BLaER1 (cell line): ENCODE data around the gene RPGRIP1.
"Not testable (repeated sequence)": the region's sequence is repeated elsewhere in the genome, so short reads cannot be mapped to it uniquely, and the experiment has no call there.

Source experiments
- H3K27ac ChIP-seq: shearing (Covaris generic); formaldehyde crosslinking; 2 replicates; pipeline ENCODE4 v1.8.1; 2022
- H3K27me3 ChIP-seq: shearing (Covaris generic); formaldehyde crosslinking; 2 replicates; pipeline ENCODE4 v1.8.1; 2022
- H3K36me3 ChIP-seq: shearing (Covaris generic); formaldehyde crosslinking; 2 replicates; pipeline ENCODE4 v1.8.1; 2022
- H3K4me1 ChIP-seq: shearing (Covaris generic); formaldehyde crosslinking; 2 replicates; pipeline ENCODE4 v1.8.1; 2022
- H3K4me2 ChIP-seq: shearing (Covaris generic); formaldehyde crosslinking; 2 replicates; pipeline ENCODE4 v1.8.1; 2022
- H3K4me3 ChIP-seq: shearing (Covaris generic); formaldehyde crosslinking; 2 replicates; pipeline ENCODE4 v1.8.1; 2022
- H3K9ac ChIP-seq: shearing (Covaris generic); formaldehyde crosslinking; 2 replicates; pipeline ENCODE4 v1.8.1; 2022
- H3K9me3 ChIP-seq: shearing (Covaris generic); formaldehyde crosslinking; 2 replicates; pipeline ENCODE4 v1.8.1; 2022
- H4K20me1 ChIP-seq: shearing (Covaris generic); formaldehyde crosslinking; 2 replicates; pipeline ENCODE4 v1.8.1; 2022
- Cebpa-rat ChIP-seq: shearing (Covaris generic); IDR thresholded peaks from 2 replicates; pipeline ENCODE4 v1.8.1; 2022

The RPGRIP1 gene

GRCh38 chr14:21299562-21300130, 19.8 kb downstream of the RPGRIP1 start:
- Histone ChIP-seq H3K36me3 (no peaks in the 10 kb centered on the region), H3K4me1 (peaks cover 21% of the 10 kb centered on the region), H3K27ac (no peak overlapping the region), H3K9me3 (no peaks in the 10 kb centered on the region), H3K4me3 (no peak overlapping the region), H3K4me2 (no peak overlapping the region), H3K27me3 (no peaks in the 10 kb centered on the region), H4K20me1 (no peaks in the 10 kb centered on the region), H3K9ac (no peak overlapping the region)
- TF ChIP-seq Cebpa-rat: no peak

GRCh38 chr14:21300892-21301291, 21.0 kb downstream of the RPGRIP1 start:
- H3K36me3 ChIP-seq: no peaks in the 10 kb centered on the region
- no peaks in the 10 kb centered on the region for H4K20me1 ChIP-seq
- H3K27me3 ChIP-seq: no peaks in the 10 kb centered on the region
- H3K4me2 ChIP-seq: peak overlapping the region; percentile 85
- TF ChIP-seq Cebpa-rat: no peak
- peak overlapping the region; percentile 45 for H3K4me3 ChIP-seq
- H3K27ac ChIP-seq: no peak overlapping the region; the same call in 1 of the 2 replicates
- 0 out of 2 replicates have a peak overlapping the region, but pooled peaks have one; percentile 34 for H3K9ac ChIP-seq
- H3K9me3 ChIP-seq: no peaks in the 10 kb centered on the region
- peaks cover 21% of the 10 kb centered on the region for H3K4me1 ChIP-seq

GRCh38 chr14:21302013-21302835, 22.3 kb downstream of the RPGRIP1 start:
- no peak for TF ChIP-seq Cebpa-rat
- peak overlapping the region; percentile 85 for H3K4me2 ChIP-seq
- H3K9ac ChIP-seq: no peak overlapping the region

GRCh38 chr14:21302836-21303140, 22.9 kb downstream of the RPGRIP1 start:
- H3K9me3 ChIP-seq, H3K9ac ChIP-seq, H3K4me2 ChIP-seq, H3K36me3 ChIP-seq, H3K4me3 ChIP-seq, H3K27ac ChIP-seq, H3K27me3 ChIP-seq, H4K20me1 ChIP-seq: not testable (repeated sequence)
- peaks cover 26% of the 10 kb centered on the region for H3K4me1 ChIP-seq

More at GRCh38 chr14:21302013-21302835, 22.3 kb downstream of the RPGRIP1 start:
- Histone ChIP-seq H3K36me3 (no peaks in the 10 kb centered on the region), H3K9me3 (no peaks in the 10 kb centered on the region), H3K27ac (no peak overlapping the region), H3K4me1 (peaks cover 21% of the 10 kb centered on the region), H3K27me3 (no peaks in the 10 kb centered on the region), H3K4me3 (no peak overlapping the region), H4K20me1 (no peaks in the 10 kb centered on the region)

- Histone ChIP-seq H3K36me3 (no peaks in the 10 kb centered on the region), H3K27me3 (no peaks in the 10 kb centered on the region), H4K20me1 (no peaks in the 10 kb centered on the region), H3K4me3 (peak overlapping the region; percentile 40; the same call in 1 of the 2 replicates), H3K27ac (peak overlapping the region; percentile 62; the same call in 1 of the 2 replicates), H3K9ac (no peak overlapping the region), H3K9me3 (no peaks in the 10 kb centered on the region), H3K4me1 (peaks cover 23% of the 10 kb centered on the region), H3K4me2 (peak overlapping the region; percentile 76)
- TF ChIP-seq Cebpa-rat: no peak
Measured at GRCh38 chr14:21307637-21308036, 27.8 kb downstream of the RPGRIP1 start.

- H4K20me1 ChIP-seq: no peaks in the 10 kb centered on the region
- H3K4me1 ChIP-seq: peaks cover 27% of the 10 kb centered on the region
- H3K9me3 ChIP-seq: no peaks in the 10 kb centered on the region
- peak overlapping the region; percentile 40 for H3K4me3 ChIP-seq
- no peaks in the 10 kb centered on the region for H3K36me3 ChIP-seq
- peak overlapping the region; percentile 62; the same call in 1 of the 2 replicates for H3K27ac ChIP-seq
- H3K27me3 ChIP-seq: no peaks in the 10 kb centered on the region
- no peak overlapping the region; the same call in 1 of the 2 replicates for H3K9ac ChIP-seq
- H3K4me2 ChIP-seq: peak overlapping the region; percentile 76
- no peak for TF ChIP-seq Cebpa-rat
Measured at GRCh38 chr14:21308132-21308478, 28.2 kb downstream of the RPGRIP1 start.

- Histone ChIP-seq H3K4me1 (peaks cover 27% of the 10 kb centered on the region), H3K36me3 (no peaks in the 10 kb centered on the region), H4K20me1 (no peaks in the 10 kb centered on the region), H3K27ac (peak overlapping the region; percentile 62), H3K4me2 (peak overlapping the region; percentile 76), H3K27me3 (no peaks in the 10 kb centered on the region), H3K9me3 (no peaks in the 10 kb centered on the region), H3K4me3 (peak overlapping the region; percentile 40), H3K9ac (peak overlapping the region; percentile 42; the same call in 1 of the 2 replicates)
- TF ChIP-seq Cebpa-rat: no peak
Measured at GRCh38 chr14:21308479-21309237, 28.8 kb downstream of the RPGRIP1 start.

- Histone ChIP-seq H4K20me1 (no peaks in the 10 kb centered on the region), H3K36me3 (no peaks in the 10 kb centered on the region), H3K9ac (peak overlapping the region; percentile 42; the same call in 1 of the 2 replicates), H3K4me1 (peaks cover 27% of the 10 kb centered on the region), H3K27me3 (no peaks in the 10 kb centered on the region), H3K4me2 (peak overlapping the region; percentile 76), H3K9me3 (no peaks in the 10 kb centered on the region), H3K4me3 (peak overlapping the region; percentile 40; the same call in 1 of the 2 replicates), H3K27ac (peak overlapping the region; percentile 62)
- no peak for TF ChIP-seq Cebpa-rat
Measured at GRCh38 chr14:21309238-21309636, 29.4 kb downstream of the RPGRIP1 start.

GRCh38 chr14:21309956-21310355, 30.1 kb downstream of the RPGRIP1 start:
- H4K20me1 ChIP-seq: no peaks in the 10 kb centered on the region
- H3K4me1 ChIP-seq: peaks cover 27% of the 10 kb centered on the region
- TF ChIP-seq Cebpa-rat: no peak
- H3K27ac ChIP-seq: no peak overlapping the region
- no peaks in the 10 kb centered on the region for H3K9me3 ChIP-seq
- H3K4me2 ChIP-seq: no peak overlapping the region
- no peak overlapping the region for H3K4me3 ChIP-seq
- H3K36me3 ChIP-seq: no peaks in the 10 kb centered on the region
- H3K27me3 ChIP-seq: no peaks in the 10 kb centered on the region
- no peak overlapping the region for H3K9ac ChIP-seq

- peaks cover 32% of the 10 kb centered on the region for H3K4me1 ChIP-seq
- H3K9ac ChIP-seq: no peak overlapping the region
- H3K27ac ChIP-seq: no peak overlapping the region
- H3K4me3 ChIP-seq: no peak overlapping the region
- TF ChIP-seq Cebpa-rat: no peak
- no peaks in the 10 kb centered on the region for H3K36me3 ChIP-seq
- no peaks in the 10 kb centered on the region for H4K20me1 ChIP-seq
- H3K4me2 ChIP-seq: no peak overlapping the region
- H3K27me3 ChIP-seq: no peaks in the 10 kb centered on the region
- no peaks in the 10 kb centered on the region for H3K9me3 ChIP-seq
Measured at GRCh38 chr14:21311614-21312013, 31.7 kb downstream of the RPGRIP1 start.
